Fibroblast of lung (primary cell): ENCODE results near the gene KLK14. TPM values are rescaled to one million over a fixed set of nuclear protein-coding genes. Genes with fewer than 3 reads are reported as not detected.

Experiments
- DNase-seq, 2 donors: peaks; one replicate each; pipeline versions ENCODE4 v3.0.0 to v3.0.0-alpha.2; 2010; ENCODE audit warnings: low read depth in 2 of 2
- H2AFZ ChIP-seq: 2 replicates; pipeline ENCODE4 v1.5.1; 2012; ENCODE audit warnings: low read length, control low read depth, inconsistent platforms
- H3K27ac ChIP-seq: 2 replicates; pipeline ENCODE4 v1.5.1; 2011; ENCODE audit warnings: low read length, control low read depth; ENCODE audit not compliant: insufficient read depth
- H3K27me3 ChIP-seq: 2 replicates; pipeline ENCODE4 v1.5.1; 2011; ENCODE audit warnings: mild to moderate bottlenecking, low read length; ENCODE audit not compliant: control insufficient read depth, insufficient read depth
- H3K36me3 ChIP-seq: 2 replicates; pipeline ENCODE4 v1.5.1; 2011; ENCODE audit warnings: low read length; ENCODE audit not compliant: control insufficient read depth, insufficient read depth
- H3K4me1 ChIP-seq: 2 replicates; pipeline ENCODE4 v1.5.1; 2011; ENCODE audit warnings: low read length; ENCODE audit not compliant: control insufficient read depth, insufficient read depth; ENCODE audit errors: extremely low read depth
- H3K4me2 ChIP-seq: 2 replicates; pipeline ENCODE4 v1.5.1; 2011; ENCODE audit warnings: low read length, control low read depth; ENCODE audit not compliant: insufficient read depth; ENCODE audit errors: extremely low read depth
- H3K4me3 ChIP-seq, 4 experiments: fragments of 200-600 bp in 1 of 4; sonication (generic) in 1 of 4; replicated peaks in 1 of 4; 2 replicates each; pipeline ENCODE4 v1.5.1; 2011 to 2016; ENCODE audit warnings: low read length in 4 of 4, low read depth in 3 of 4, mild to moderate bottlenecking in 3 of 4, control low read depth in 2 of 4, inconsistent platforms in 1 of 4, mixed read lengths in 1 of 4; ENCODE audit not compliant: insufficient read depth in 1 of 4; ENCODE audit errors: control extremely low read depth in 1 of 4
- H3K79me2 ChIP-seq: 2 replicates; pipeline ENCODE4 v1.5.1; 2012; ENCODE audit warnings: mild to moderate bottlenecking, low read length, inconsistent platforms; ENCODE audit not compliant: control insufficient read depth, insufficient read depth
- H3K9ac ChIP-seq: 2 replicates; pipeline ENCODE4 v1.5.1; 2011; ENCODE audit warnings: mild to moderate bottlenecking, low read length, control low read depth; ENCODE audit not compliant: insufficient read depth
- H3K9me3 ChIP-seq: 2 replicates; pipeline ENCODE4 v1.5.1; 2012; ENCODE audit warnings: low read depth, low read length; ENCODE audit not compliant: control insufficient read depth, insufficient read depth
- H4K20me1 ChIP-seq: 2 replicates; pipeline ENCODE4 v1.5.1; 2011; ENCODE audit warnings: low read length; ENCODE audit not compliant: control insufficient read depth, insufficient read depth; ENCODE audit errors: extremely low read depth
- EZH2 ChIP-seq: IDR thresholded peaks from 2 replicates; pipeline ENCODE4 v1.5.1; 2012; ENCODE audit warnings: low read length, control low read depth, mild to moderate bottlenecking; ENCODE audit errors: missing control alignments
- polyA plus RNA-seq, 2 donors: library from polyadenylated mRNA; depleted of rRNA in 1 of 2; stranded (reverse) in 1 of 2; unstranded in 1 of 2; fragments of >200 nt; gene quantifications; 2 replicates each; pipeline ENCODE4 v1.2.1, GENCODE V29; 2011 to 2012; ENCODE audit warnings: missing spikeins in 1 of 2
- total RNA-seq: library from RNA; depleted of rRNA; stranded (reverse); fragments of >200 nt; gene quantifications from 2 replicates; pipeline ENCODE4 v1.2.1, GENCODE V29; 2014
- TF ChIP-seq, protein P1 (sequence below), 2 donors: IDR thresholded peaks in 1 of 2; conservative IDR thresholded peaks in 1 of 2; 1 replicate in 1 of 2; 2 replicates in 1 of 2; pipeline ENCODE4 v1.5.1; 2011 to 2012; ENCODE audit warnings: low read length in 2 of 2, control low read depth in 1 of 2, inconsistent platforms in 1 of 2, low read depth in 1 of 2, mild to moderate bottlenecking in 1 of 2

KLK14 gene
- total and polyA plus RNA-seq, 2 donors (not counting 1 experiment from before 2014, with no cell fraction given): not detected

DNA sequence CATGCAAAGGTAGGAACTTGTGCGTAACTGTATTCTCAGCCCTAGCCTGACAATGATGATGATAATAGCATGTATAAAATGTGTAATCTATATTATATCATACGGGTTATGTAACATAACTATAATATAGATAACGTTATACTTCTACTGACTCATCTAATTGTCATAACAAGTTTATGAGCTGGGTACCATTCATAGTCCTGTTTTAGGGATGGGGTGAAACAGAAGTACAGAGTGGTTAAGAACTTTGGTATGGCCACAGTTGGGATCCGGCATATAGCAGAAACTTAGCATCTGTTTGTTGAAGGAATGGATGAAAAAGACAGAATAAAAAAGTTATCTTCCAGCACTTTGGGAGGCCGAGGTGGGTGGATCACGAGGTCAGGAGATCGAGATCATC lies 20.3 kb upstream of the KLK14 start:
- Histone ChIP-seq H2AFZ (no peak overlapping the region), H3K4me1 (no peaks in the 10 kb centered on the region), H3K79me2 (peaks cover 23% of the 10 kb centered on the region), H3K27me3 (no peaks in the 10 kb centered on the region), H3K4me3 (no peak overlapping the region), H3K9me3 (no peaks in the 10 kb centered on the region), H3K9ac (no peak overlapping the region), H3K4me2 (no peak overlapping the region), H3K27ac (no peak overlapping the region), H4K20me1 (no peaks in the 10 kb centered on the region), H3K36me3 (peaks cover 6% of the 10 kb centered on the region)
- TF ChIP-seq, protein P1, sequence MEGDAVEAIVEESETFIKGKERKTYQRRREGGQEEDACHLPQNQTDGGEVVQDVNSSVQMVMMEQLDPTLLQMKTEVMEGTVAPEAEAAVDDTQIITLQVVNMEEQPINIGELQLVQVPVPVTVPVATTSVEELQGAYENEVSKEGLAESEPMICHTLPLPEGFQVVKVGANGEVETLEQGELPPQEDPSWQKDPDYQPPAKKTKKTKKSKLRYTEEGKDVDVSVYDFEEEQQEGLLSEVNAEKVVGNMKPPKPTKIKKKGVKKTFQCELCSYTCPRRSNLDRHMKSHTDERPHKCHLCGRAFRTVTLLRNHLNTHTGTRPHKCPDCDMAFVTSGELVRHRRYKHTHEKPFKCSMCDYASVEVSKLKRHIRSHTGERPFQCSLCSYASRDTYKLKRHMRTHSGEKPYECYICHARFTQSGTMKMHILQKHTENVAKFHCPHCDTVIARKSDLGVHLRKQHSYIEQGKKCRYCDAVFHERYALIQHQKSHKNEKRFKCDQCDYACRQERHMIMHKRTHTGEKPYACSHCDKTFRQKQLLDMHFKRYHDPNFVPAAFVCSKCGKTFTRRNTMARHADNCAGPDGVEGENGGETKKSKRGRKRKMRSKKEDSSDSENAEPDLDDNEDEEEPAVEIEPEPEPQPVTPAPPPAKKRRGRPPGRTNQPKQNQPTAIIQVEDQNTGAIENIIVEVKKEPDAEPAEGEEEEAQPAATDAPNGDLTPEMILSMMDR (conservative IDR thresholded peaks at IDR 0.05 in 1 of 2, IDR thresholded peaks at IDR 0.05 in 1 of 2; ENCODE audit: low read depth in 1 of 2, low read length in 2 of 2): no peak
- TF ChIP-seq EZH2: no peak
- no peak for DNase-seq

- DNase-seq: no peak
- Histone ChIP-seq H3K27ac (no peak overlapping the region), H3K9ac (no peak overlapping the region), H3K27me3 (no peaks in the 10 kb centered on the region), H3K79me2 (peaks cover 13% of the 10 kb centered on the region), H3K4me1 (no peaks in the 10 kb centered on the region), H4K20me1 (no peaks in the 10 kb centered on the region), H3K9me3 (no peaks in the 10 kb centered on the region), H3K4me3 (no peak overlapping the region), H3K36me3 (peaks cover 6% of the 10 kb centered on the region), H3K4me2 (no peak overlapping the region), H2AFZ (no peak overlapping the region)
- TF ChIP-seq EZH2: no peak
- TF ChIP-seq, protein P1 (conservative IDR thresholded peaks at IDR 0.05 in 1 of 2, IDR thresholded peaks at IDR 0.05 in 1 of 2; ENCODE audit: low read depth in 1 of 2, low read length in 2 of 2): no peak
Observed at GRCh38 chr19:51101171-51101865, 18.6 kb upstream of the KLK14 start.

DNA sequence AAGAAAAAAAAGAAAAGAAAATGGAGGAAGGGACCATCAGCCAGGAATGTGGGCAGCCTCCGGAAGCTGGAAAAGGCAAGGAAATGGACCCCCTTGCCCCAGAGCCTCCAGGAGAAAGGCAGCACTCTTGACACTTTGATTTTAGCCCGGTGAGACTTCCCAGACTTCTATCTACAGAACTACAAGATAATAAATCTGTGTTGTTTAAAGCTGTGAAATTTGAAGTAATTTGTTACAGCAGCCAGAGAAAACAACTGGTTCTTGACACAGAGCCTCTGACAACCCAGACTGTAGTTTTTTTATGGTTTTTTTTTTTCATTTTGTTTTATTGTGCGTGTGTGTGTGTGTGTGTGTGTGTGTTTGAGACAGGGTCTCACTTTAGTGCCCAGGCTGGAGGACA lies 17.9 kb upstream of the KLK14 start:
- Histone ChIP-seq H3K27ac (no peak overlapping the region), H2AFZ (no peak overlapping the region), H3K9ac (no peak overlapping the region), H4K20me1 (no peaks in the 10 kb centered on the region), H3K36me3 (peaks cover 6% of the 10 kb centered on the region), H3K9me3 (no peaks in the 10 kb centered on the region), H3K27me3 (no peaks in the 10 kb centered on the region), H3K79me2 (peaks cover 7% of the 10 kb centered on the region), H3K4me1 (no peaks in the 10 kb centered on the region), H3K4me2 (no peak overlapping the region), H3K4me3 (no peak overlapping the region)
- TF ChIP-seq EZH2: no peak
- TF ChIP-seq, protein P1 (conservative IDR thresholded peaks at IDR 0.05 in 1 of 2, IDR thresholded peaks at IDR 0.05 in 1 of 2; ENCODE audit: low read depth in 1 of 2, low read length in 2 of 2): no peak
- no peak for DNase-seq
